ENCODE measurements around the gene BORCS8.

- TF ChIP-seq POLR2AphosphoS5 (IDR thresholded peaks at IDR 0.05; ENCODE audit: low read depth) (no peak), CTCF (IDR thresholded peaks at IDR 0.05; ENCODE audit: insufficient read depth, low read length) (no peak), GABPA (IDR thresholded peaks at IDR 0.05; ENCODE audit: low read depth) (no peak), SPI1 (IDR thresholded peaks at IDR 0.05; ENCODE audit: borderline replicate concordance, low read depth) (no peak)
- TF ChIP-seq, protein P1, sequence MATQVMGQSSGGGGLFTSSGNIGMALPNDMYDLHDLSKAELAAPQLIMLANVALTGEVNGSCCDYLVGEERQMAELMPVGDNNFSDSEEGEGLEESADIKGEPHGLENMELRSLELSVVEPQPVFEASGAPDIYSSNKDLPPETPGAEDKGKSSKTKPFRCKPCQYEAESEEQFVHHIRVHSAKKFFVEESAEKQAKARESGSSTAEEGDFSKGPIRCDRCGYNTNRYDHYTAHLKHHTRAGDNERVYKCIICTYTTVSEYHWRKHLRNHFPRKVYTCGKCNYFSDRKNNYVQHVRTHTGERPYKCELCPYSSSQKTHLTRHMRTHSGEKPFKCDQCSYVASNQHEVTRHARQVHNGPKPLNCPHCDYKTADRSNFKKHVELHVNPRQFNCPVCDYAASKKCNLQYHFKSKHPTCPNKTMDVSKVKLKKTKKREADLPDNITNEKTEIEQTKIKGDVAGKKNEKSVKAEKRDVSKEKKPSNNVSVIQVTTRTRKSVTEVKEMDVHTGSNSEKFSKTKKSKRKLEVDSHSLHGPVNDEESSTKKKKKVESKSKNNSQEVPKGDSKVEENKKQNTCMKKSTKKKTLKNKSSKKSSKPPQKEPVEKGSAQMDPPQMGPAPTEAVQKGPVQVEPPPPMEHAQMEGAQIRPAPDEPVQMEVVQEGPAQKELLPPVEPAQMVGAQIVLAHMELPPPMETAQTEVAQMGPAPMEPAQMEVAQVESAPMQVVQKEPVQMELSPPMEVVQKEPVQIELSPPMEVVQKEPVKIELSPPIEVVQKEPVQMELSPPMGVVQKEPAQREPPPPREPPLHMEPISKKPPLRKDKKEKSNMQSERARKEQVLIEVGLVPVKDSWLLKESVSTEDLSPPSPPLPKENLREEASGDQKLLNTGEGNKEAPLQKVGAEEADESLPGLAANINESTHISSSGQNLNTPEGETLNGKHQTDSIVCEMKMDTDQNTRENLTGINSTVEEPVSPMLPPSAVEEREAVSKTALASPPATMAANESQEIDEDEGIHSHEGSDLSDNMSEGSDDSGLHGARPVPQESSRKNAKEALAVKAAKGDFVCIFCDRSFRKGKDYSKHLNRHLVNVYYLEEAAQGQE (IDR thresholded peaks at IDR 0.05; ENCODE audit: insufficient replicate concordance, low read depth): no peak
Observed at GRCh38 chr19:19193926-19194325, 2.0 kb upstream of the BORCS8 start.

All from HL-60 (cell line).